Measurements from ENCODE around the gene GLI3.

GRCh38 chr7:42057331-42057730 lies 179.7 kb downstream of the GLI3 start:
- TF ChIP-seq CTCF (IDR thresholded peaks at IDR 0.05) (no peak), POLR2A (IDR thresholded peaks at IDR 0.05) (no peak)

Measured in tibial nerve (tissue), 3 donors.